H4 (cell line): ENCODE results near the gene MICAL3. TPM values are rescaled to one million over a fixed set of nuclear protein-coding genes. Genes with fewer than 3 reads are reported as not detected.

Experiments
- DNase-seq: peaks from one replicate; pipeline ENCODE4 v3.0.0-alpha.2; 2015; ENCODE audit warnings: low spot score
- total RNA-seq: library from RNA; depleted of rRNA; stranded (reverse); fragments of >200 nt; shearing (Covaris generic); gene quantifications from 2 replicates; pipeline ENCODE4 v1.2.3, GENCODE V29; 2014

The MICAL3 gene
- total RNA-seq, 1 experiment from 2014 or later, result 7.0 TPM

GRCh38 chr22:17797721-17798559 is 226.4 kb downstream of the MICAL3 start:
- DNase-seq, result no peak

- no peak for DNase-seq
Measured at GRCh38 chr22:17796695-17797094, 227.7 kb downstream of the MICAL3 start.

GRCh38 chr22:17795661-17796548 is 228.5 kb downstream of the MICAL3 start:
- no peak for DNase-seq

DNA sequence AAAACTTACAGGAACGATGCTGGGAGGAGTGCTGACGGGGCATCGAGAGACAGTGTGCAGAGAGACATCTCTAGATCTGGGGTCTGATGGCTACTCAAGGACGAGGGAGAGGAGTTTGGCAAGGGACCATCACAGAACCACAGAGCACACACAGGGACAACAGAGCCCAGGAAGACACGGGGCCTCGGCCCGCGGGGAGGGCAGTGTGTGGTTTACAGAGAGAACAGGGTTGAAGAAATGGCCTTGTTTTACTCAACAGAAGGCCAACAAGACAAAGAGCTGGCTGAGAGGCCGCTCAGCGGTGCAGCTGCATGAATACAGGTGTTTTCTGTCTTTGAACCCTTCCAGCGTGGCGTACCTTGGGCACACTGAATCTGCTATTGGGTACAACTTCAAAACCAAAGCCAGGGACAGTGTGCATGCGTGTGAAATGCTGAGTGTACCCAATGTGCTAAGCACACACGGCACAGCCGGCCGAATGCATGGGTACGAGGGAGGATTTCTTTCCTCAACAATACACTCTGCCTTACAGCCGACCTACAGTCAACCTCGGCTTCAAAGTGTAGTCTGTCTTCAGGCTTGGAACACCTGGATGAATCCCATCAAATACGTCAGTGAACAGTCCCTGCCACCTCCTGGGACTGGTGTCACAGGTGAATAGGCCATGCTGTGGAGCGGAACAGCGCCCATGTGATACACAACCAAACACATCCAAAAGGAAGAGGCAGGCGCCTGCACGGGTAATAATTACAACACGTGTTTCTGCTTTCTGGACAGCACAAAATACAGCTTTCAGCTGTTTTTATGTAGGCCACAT is 229.4 kb downstream of the MICAL3 start:
- DNase-seq, result no peak

DNA sequence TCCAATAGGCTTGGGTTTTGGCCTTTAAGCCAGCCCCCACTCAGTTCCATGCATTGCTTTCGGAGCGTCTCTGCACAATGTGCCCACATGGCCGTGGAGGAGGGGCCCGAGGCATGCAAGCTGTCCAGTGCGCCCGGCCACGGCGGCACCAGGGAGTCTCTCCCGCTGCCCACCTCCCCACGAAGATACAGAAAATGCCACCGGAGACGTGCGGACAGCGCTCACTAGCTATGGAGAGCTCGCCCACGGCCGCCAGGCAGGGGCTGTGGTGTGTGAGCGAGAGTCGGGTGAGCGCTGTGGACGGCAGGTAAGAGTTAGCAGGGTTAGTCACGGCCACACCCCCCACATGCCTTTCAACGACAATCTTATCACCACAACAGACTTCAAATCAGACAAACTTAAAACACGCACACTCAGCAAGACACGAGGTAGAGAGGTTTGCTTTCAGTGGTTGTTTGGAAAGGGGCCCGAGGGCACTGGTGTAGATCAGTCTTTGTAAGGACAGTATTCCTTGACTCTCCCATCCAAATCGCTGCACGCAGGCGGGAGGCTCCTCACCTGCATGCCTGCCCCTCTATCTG is 231.4 kb downstream of the MICAL3 start:
- no peak for DNase-seq

GRCh38 chr22:17792299-17792698 is 232.1 kb downstream of the MICAL3 start:
- no peak for DNase-seq

- DNase-seq, result no peak
Measured at GRCh38 chr22:17791196-17791595, 233.2 kb downstream of the MICAL3 start.

DNA sequence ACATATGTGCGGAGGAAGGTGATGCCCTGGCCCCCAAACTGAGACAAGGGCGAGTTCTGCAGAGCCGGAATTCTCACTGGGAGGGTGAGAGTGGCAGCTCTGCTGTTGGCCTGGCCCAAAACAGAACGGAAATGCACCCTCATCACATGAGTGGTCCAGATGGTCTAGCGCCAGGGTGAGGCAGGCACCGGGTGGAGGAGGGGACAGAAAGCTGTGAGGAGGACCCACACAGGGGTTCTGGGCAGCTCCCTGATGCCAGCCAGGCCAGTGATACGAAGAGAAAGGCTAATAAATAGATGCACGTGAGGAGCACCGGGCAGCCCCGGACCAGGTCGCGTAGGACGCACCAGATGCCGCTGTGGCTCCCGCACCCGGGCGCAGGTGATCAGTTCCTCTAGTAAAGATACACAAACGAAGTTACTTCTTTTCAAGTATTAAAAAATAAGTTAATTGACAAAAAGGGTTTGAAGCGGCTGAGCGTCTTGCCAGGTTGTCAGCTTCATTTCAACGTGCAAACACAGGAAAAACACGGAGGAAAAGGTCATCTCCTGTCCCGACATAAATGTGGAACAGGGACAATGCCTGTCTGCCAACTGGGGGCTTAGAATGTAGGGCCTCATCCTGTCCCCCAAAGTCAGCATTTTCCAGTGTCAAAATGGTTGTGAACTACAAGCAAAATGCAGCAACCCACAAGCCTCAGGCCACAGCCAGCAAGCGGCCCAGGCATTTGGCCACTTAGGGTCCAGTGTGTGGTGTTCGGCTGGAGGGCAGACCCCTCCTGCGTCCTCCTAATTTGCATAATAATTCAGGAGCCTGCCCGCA is 234.8 kb downstream of the MICAL3 start:
- no peak for DNase-seq

DNA sequence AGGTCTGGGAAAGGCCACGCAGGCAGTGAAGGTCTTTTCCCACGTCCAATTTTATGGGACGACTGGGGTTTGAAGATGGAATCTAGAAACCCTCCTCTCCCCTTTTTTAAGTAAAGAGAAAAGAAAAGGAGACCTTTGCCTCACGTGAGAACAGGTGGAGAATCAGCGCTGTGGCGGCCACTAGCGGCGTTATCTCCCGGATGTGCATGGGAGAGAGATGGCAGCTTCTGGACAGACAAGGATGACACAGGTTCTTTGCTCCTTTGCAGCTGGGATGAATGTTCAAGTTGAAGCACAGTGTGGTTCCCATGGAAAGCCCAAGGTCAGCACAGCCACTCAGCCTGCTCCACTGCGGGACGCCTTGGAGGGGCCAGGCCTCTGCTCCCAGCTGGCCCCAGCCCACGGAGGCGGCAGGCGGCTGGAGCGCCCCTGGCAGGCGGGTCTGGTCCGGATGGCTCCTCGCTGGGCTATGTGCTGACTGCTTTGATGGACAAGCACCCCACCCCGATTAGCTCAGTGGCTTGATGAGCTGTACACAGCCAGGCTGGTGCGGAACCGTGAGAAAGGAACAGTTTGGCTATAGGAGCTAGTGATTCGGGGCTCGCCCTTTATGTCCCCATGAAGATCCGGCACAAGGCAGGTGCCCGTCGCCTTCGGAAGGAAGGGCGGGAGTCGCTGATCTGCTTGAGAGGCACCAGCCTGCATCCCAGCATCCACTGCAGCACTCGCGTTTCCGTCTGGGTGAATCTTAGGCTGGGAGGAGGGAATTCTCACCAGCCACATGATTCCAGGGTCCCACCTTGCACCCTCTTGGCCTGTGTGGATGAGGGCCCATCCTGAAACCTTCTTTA is 235.6 kb downstream of the MICAL3 start:
- DNase-seq, result no peak

DNA sequence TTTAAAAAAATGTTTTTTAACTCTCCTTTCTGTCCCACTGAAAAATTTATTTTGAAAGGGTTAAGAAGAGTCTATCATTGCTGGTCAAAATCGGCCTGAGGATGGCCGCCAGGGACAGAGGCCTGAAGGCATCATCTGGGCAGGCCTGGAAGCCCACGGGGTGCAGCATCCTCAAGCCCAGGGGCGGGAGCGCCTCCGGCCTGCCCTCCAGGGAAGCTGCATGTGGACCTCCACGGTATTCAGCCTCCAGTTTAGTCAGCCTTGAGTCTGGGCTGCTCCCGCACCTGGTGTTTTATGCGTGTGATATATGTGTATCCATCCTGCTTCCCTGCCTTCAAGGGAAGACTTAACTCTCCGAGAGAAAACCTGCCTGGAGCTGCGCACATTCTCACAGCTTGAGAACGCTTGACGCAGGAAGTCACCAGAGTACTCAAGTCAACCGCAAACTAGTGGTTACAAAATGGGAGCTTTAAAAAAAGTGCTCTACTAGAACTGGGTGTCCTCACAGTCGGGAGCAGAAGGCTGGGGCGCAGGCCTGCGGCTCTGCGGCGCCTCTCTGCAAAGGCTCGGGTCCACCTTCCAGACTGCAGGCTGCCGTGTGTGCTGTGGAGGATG is 236.5 kb downstream of the MICAL3 start:
- DNase-seq, result no peak

DNA sequence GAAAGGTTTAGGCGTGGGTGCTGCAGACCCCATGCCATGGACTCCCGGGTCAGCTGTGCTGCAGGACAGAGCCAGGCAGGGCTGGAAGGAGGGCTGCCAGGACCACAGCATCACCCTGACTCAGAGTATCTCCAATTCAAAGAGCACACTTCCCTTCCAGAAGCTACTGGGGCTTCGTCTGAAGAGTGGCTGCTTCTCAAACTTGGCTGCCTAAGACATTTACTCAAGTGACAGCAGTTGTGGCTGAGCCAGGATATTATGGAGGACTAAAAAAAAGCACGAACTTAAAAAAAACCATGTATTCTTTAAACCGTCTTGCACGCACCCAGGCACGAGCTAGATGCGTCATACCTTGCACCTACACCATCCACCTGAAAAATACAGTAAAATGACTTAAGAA is 237.1 kb downstream of the MICAL3 start:
- no peak for DNase-seq

- no peak for DNase-seq
Measured at GRCh38 chr22:17786435-17787161, 237.8 kb downstream of the MICAL3 start.

DNA sequence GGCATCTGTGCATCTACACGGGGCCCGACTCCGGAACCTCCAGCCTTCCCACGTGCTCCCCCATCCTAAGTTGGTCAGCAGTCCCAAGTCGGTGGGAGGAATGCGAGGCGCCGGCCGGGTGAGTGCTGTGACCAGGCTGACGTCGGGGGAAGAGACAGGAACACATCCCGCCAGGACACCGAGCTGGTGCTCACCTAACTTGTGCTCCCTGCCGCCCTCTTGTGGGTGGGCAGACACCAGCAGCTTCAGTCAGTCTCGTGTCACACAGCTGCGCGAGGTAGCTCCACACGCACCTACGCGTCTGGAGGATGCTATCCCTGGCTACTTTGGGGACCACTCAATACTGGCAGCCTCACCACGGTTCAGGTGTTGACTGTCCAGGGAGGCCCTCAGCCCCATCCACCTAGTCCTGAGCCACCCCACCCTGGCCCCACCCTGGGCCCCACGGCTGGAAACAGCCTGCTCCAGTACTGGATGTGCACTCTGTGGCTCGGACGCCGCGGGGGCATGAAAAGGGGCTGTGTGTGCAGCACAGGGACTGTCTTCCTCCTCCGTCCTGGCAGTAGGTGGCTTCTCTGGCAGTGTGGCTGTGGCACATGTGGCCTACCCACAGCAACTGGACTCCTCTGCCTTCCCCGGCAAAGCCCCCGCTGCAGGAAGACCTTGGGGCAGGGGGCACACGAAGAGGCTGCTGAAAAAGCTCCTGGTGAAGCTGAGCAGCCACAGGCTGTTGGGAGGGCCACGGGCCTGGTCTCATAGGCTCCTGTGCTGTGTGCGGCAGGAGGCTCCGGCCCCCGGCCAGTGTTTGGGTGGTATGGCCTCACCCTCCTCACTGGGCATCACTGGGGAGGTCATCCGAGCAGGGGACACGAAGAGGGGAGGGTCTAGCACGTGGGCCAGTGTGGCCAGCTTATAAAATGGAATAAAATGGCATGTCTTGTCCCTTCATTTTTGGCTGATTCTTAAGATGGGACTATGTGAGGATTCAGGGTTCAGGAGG is 238.9 kb downstream of the MICAL3 start:
- DNase-seq, result peak; percentile 22

DNA sequence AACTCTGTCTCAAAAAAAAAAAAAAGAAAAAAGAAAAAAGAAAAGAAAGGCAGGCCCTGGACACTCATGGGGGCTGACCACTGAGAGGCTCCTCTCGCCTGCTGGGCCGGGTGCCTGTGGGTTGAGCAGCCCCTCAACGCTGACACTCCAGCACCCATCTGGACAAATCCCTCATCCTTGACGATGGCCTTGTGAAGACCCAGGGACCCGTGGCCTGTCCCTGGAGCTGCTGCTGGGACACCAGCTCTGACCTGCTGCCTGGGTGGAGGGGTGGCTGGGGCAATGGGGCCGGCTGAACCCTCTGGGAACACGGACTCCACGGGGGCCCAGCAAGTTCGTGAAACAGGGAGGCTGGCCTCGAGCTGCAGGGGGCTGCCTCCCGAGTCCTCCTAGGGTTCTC is 239.6 kb downstream of the MICAL3 start:
- no peak for DNase-seq

- no peak for DNase-seq
Measured at GRCh38 chr22:17783773-17784480, 240.4 kb downstream of the MICAL3 start.

GRCh38 chr22:17783312-17783711 is 241.0 kb downstream of the MICAL3 start:
- no peak for DNase-seq

- DNase-seq, result no peak
Measured at GRCh38 chr22:17782621-17783020, 241.7 kb downstream of the MICAL3 start.
